Skin of body (tissue), 2 donors: Measurements from ENCODE around the gene NALCN. TPM values are rescaled to one million over a fixed set of nuclear protein-coding genes. Genes with fewer than 3 reads are reported as not detected.

Experiments used
- DNase-seq: peaks from one replicate; lab custom pipeline; 2025; lab: John Stamatoyannopoulos, UW
- total RNA-seq: library from RNA; depleted of rRNA; stranded (reverse); fragments of >200 nt; gene quantifications from one replicate; pipeline ENCODE4 v1.2.3, GENCODE V29; 2014

The NALCN gene
- total RNA-seq, 1 donor from 2014 or later, result 1.8 TPM

DNA sequence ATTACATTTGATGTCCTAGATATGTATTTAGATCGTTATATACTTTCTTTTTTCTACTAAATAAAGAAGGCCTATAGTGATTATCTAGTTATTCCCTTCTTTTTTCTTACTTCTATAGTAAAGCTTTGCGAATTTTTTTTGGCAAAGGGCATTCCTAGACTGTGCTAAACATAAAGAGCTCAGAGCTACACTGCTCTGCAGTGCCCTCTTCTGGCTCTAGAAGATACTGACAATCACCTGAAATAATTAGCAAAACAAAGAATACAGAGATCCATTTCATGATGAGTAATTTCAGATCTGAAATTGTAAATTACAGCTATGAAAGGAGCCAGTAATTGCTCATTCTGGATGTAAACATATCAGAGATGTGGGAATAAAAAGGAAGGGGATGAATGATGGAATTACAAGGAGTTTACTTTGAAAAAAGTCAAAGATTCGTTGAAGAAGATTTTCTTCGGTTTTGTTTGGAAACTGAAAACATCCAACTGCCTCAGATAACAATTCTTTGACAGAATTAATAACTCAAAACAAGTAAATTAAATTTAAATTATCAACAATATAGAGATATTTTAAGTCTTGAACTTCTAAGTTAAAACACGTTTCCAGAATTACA is 288.5 kb downstream of the NALCN start:
- no peak for DNase-seq

- DNase-seq, result no peak
Observed at GRCh38 chr13:101123028-101123427, 293.3 kb downstream of the NALCN start.

- no peak for DNase-seq
Observed at GRCh38 chr13:101121608-101122007, 294.7 kb downstream of the NALCN start.

DNA sequence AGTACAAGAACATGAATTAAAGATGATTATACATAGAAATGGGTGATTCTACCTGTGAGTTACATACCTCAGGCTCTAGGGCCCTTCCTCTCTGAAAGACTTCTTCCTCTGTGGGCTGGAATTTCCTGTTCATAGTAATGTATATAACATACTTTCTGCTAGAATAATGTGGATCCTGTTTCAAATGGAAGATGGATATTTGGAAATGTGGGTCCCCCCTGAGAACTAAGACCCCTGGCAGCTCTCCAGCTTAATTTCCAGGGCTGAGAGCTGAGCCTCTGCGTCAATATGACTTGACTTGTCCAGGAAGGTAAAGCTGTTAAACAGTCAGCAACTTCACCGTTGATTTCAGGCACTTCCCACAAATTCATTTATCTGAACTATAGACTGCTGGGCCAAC is 296.3 kb downstream of the NALCN start:
- no peak for DNase-seq

GRCh38 chr13:101116826-101117225 is 299.5 kb downstream of the NALCN start:
- DNase-seq, result no peak

DNA sequence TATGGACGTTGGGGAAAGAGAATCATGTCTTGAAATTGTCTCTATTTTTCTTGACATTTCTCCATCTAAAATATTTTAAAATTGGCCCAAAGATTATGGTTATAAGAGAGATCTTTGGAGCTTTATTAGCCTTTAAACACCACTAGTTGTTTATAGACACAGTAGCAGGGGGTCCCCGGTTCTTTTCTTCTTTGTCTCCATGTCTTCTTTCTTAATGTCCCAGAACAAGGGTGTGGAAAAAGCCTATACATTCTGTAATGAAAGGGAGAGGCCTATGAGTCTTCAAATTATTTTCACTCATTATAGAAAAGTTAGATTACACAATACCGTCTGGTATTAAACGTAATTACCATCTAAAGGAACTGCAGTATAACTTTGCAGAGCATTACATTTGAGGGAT is 300.0 kb downstream of the NALCN start:
- DNase-seq, result no peak

GRCh38 chr13:101115762-101116171 is 300.5 kb downstream of the NALCN start:
- DNase-seq, result no peak

GRCh38 chr13:101111894-101112293 is 304.4 kb downstream of the NALCN start:
- DNase-seq, result no peak

- no peak for DNase-seq
Observed at GRCh38 chr13:101109005-101109404, 307.3 kb downstream of the NALCN start.

GRCh38 chr13:101098873-101099272 is 317.4 kb downstream of the NALCN start:
- no peak for DNase-seq

DNA sequence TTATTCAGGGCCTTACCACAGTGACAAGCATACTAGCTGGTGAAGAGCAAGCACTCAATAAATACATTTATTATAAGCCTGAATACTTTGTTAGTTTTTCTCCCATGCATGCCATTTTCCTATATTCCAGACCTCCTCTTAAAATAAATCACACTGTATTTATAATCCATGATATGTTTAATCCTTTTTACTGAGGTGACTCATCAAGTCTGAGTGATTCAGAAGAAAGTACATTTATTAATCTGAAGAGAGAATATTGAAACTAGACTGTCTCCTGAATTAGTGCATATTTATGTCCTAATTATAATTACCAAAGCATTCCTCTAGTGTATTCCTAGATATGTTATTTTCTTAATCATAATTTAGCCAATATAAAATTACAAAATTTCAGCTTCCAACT is 323.3 kb downstream of the NALCN start:
- DNase-seq, result no peak

DNA sequence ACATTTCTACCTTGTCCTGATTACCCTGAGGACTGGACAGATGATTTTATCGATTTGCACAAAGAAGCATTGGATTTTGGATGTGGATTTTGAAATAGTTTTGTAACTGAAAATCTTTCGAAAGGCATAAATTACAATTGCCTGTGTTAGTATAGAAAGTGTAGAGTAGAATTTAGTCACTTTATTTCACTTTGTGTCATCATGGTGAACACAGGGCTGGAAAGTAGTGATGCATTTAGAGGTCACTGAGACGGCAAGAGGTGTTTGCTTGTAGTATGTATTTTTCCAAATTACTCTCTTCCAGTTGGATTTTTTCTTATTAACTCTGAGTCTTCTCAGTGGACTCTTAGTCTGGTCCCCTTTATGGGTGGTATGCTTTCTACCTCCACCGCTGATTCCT is 326.0 kb downstream of the NALCN start:
- no peak for DNase-seq

DNA sequence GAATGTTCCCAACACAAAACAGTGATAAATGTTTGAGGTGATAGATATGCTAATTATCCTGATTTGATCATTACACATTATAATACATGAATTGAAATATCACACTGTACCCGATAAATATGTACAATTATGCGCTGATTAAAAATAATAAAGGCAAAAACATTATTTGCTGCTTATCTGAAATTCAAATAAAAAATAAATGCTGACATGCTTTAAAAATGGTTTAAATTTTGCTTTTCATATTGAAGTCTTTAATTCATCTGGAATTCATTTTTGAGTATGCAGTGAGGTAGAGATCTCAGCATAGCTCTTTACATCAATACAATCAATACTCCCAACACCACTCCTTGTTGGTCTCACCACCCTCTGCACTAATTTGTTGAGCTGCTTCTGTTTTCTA is 330.8 kb downstream of the NALCN start:
- DNase-seq, result no peak

DNA sequence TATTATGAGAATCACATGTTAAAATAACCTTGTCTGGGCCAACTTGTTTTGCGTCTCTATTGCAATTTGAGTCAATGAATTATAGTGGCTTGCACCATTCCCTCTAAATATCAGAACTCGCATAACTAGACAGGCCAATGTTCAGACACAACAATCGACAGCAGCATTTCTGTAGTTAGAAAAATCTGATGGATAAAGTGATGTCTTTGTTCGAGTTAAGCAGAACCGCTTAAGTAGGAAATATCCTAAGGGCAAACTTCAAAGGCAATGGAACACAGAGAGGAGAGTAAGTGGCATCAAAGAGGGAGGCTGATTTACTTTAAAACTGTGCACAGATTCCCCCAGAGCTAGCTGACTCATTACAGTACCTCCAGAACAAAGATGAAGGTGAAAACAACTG is 333.9 kb downstream of the NALCN start:
- no peak for DNase-seq

GRCh38 chr13:101080616-101081015 is 335.7 kb downstream of the NALCN start:
- DNase-seq, result no peak

DNA sequence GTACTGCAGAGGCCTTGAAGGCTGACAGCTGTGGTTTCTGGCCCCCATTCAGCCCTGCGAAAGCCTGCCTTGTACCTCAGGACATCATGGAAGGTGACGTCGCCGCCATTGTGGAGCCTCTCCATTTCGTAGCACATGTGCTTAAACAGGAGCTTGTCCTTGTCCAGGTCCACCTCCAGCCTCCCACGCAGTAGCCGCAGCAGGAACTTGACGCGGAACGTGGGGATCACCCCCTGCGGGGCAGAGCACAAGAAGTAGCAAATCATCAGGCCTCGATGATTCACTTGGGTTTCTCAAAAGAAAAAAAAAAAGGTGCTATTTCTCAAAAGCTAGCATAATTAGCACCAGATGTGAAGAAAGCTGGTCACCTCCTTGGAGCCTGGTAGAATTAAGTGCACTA is 351.0 kb downstream of the NALCN start:
- DNase-seq, result no peak

GRCh38 chr13:101059793-101060192 is 356.5 kb downstream of the NALCN start:
- DNase-seq, result no peak

GRCh38 chr13:101058841-101059240 is 357.5 kb downstream of the NALCN start:
- no peak for DNase-seq

DNA sequence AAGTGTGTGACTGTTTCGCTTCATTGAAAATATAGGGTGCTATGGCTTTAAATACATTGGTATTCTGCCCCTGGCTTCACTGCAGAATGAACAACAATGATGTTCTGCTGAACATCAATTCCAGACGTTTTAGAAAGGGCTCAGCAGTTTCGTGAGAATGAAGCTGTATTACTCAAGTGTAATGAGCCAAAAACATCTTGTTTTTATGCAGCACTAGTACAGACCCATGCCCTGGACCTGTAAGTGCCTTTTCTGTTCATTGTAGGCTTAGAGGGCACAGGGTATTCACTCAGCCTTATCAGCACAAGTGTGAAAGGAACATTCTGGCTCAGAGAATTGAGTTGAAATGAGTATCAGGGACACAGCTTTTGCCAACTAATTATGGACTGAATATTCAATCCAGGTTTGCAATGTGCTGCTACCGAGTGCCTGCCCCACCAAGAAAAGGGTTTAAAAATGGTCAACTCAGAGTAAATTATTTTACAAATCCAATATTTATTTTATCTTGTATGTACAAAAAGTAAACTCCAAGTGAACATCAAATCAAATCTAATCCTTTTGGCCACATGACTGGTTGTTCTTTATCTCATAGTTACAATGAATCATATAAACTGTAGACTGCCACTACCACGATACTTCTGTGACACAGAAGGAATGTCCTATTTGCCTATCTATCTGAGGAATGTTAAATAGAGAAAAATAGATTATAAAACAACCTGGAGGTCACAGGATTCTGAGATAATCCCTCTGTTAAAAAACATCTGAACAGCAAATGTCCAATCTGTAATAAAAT is 362.8 kb downstream of the NALCN start:
- DNase-seq, result no peak

DNA sequence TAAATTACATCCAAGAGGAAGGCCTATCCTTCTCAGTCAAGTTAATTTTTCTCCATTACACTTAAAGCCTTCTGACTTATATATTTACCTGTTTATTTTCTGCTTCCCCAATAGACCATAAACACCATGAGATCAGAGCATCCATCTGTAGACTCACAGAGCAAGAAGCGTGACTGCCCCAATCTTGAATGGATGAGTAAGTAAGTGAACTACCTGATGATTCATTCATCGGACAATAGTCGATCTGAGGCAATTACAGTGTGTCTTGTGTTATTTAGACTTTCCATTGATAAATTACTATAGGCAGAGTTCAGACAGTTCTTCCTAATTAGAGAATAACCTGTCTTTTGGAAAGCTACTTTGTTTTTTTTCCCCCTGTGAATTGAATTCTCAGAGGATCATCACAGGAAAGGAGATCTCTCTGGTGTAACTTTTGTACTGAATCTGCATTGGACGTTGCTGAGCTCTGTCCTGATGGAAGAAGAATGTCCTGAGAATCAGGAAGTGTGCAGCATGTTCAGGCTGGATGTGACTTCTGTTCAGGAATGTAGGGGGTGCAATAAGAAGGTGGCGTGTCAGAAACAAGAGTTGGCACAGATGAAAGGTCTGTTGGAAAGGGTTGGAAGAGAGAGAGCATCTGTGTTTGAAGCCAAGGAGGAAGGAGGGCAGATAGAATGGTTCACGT is 367.0 kb downstream of the NALCN start:
- DNase-seq, result no peak

DNA sequence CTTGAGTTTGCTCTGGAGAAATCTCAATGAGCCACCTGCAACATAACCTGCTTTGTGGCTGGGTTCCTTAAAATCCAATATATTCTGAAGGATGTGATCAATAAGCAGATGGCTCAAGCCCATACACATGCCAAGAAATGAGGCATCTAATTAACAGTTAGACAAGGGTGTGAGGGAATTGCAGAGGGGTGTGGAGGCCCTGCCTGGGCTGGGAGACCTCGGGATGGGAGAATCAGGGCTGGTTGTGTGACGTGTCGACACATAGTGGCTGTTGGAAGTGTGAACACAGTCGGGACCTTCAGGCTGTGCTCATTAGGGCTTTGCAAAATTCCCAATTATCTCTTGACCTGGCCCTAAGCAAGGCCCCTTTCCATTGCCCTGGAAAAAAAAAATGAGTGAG is 379.8 kb downstream of the NALCN start:
- no peak for DNase-seq

- DNase-seq, result no peak
Observed at GRCh38 chr13:101035119-101035620, 381.1 kb downstream of the NALCN start.
